ENCODE results near the gene PAX2.

The PAX2 gene

DNA sequence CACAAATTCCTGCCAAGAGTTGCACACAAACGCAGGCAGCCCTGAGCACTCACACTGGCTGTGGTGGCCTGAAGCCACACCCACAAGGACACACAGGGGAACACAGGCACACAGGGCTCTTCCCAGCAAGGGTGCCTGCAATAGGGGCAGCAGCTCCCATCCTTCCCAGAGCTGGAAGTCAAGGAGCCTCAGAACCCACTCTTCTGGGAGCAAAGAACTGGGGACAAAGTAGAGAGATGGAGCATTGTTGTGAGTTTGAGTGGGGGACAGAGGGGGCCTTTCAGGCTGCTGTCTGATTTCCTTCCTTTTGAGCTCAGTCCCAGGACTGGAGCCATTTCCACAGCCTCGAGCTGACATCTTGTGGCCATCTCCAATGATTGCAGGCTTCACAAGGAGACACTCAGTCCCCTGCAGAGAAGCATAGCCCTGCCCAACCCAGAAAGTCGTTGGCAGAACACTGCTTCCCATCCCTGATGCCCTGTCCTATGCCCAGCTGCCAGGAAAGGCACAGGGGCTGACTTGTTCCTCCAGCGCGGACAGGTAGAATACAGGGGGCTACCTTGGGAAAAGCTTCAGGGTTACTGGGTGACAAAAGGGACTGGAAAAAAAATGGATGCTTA, 133.0 kb downstream of the PAX2 start:
- Histone ChIP-seq H3K27ac (ENCODE audit: low read depth, low read length) (no peak overlapping the region), H2BK120ac (ENCODE audit: low read depth, low read length) (no peak overlapping the region), H3K9ac (ENCODE audit: low read length) (no peak overlapping the region), H3K56ac (ENCODE audit: low read length) (no peak overlapping the region), H3K4me3 (ENCODE audit: low read length) (no peak overlapping the region), H3K4me2 (ENCODE audit: low read length) (no peak overlapping the region), H3K18ac (ENCODE audit: low read length) (no peak overlapping the region), H3K79me2 (ENCODE audit: control insufficient read depth, insufficient read depth, low read length) (no peaks in the 10 kb centered on the region), H4K5ac (ENCODE audit: low read length) (no peak overlapping the region), H2BK15ac (replicated peaks; ENCODE audit: low read depth) (no peak overlapping the region), H4K8ac (ENCODE audit: low read depth, low read length) (no peak overlapping the region), H3K27me3 (ENCODE audit: insufficient read depth, low read length, poor library complexity) (no peaks in the 10 kb centered on the region), H3K36me3 (ENCODE audit: control insufficient read depth, insufficient read depth, low read length) (no peaks in the 10 kb centered on the region), H3K79me1 (ENCODE audit: low read length) (no peaks in the 10 kb centered on the region), H3K4ac (ENCODE audit: low read depth, low read length) (no peak overlapping the region), H2BK5ac (ENCODE audit: low read length) (no peak overlapping the region), H2AK5ac (ENCODE audit: low read length) (no peak overlapping the region), H3K4me1 (ENCODE audit: control insufficient read depth, low read depth, low read length) (no peaks in the 10 kb centered on the region), H3K23ac (ENCODE audit: low read length) (no peak overlapping the region)
- DNase-seq: peak; percentile 86
- WGBS (ENCODE audit: extremely low coverage, insufficient coverage, low lambda C conversion rate): no CpG with 5 or more reads among the region's 5 CpGs

Data from mesendoderm (in vitro differentiated cells).